Suprapubic skin (tissue), 4 donors: ENCODE results near the gene IFNG. TPM values are rescaled to one million over a fixed set of nuclear protein-coding genes. Genes with fewer than 3 reads are reported as not detected.

Experiments used
- DNase-seq, 2 donors: peaks; one replicate each; pipeline ENCODE4 v3.0.0-alpha.2; 2019; ENCODE audit warnings: low spot score in 2 of 2
- H3K27ac ChIP-seq: fragments of 200-600 bp; sonication (generic); one replicate; pipeline ENCODE4 v1.5.1; 2019
- H3K27me3 ChIP-seq: fragments of 200-600 bp; sonication (generic); one replicate; pipeline ENCODE4 v1.5.1; 2019
- H3K36me3 ChIP-seq: fragments of 200-600 bp; sonication (generic); one replicate; pipeline ENCODE4 v1.5.1; 2019
- H3K4me1 ChIP-seq: fragments of 200-600 bp; sonication (generic); one replicate; pipeline ENCODE4 v1.5.1; 2019
- H3K4me3 ChIP-seq: fragments of 200-600 bp; sonication (generic); one replicate; pipeline ENCODE4 v1.5.1; 2019; ENCODE audit warnings: mild to moderate bottlenecking
- H3K9me3 ChIP-seq: fragments of 200-600 bp; sonication (generic); one replicate; pipeline ENCODE4 v1.5.1; 2019
- EP300 ChIP-seq: sonication (generic); formaldehyde crosslinking; IDR thresholded peaks from one replicate; pipeline ENCODE4 v1.6.1; 2017; ENCODE audit warnings: antibody characterized with exemption
- POLR2A ChIP-seq, 2 donors: fragments of 450-650 bp; IDR thresholded peaks; one replicate each; pipeline ENCODE4 v1.6.1; 2017; ENCODE audit warnings: antibody characterized with exemption in 2 of 2, mild to moderate bottlenecking in 2 of 2, moderate library complexity in 2 of 2
- POLR2AphosphoS5 ChIP-seq, 3 donors: sonication (generic); formaldehyde crosslinking; IDR thresholded peaks; one replicate each; pipeline ENCODE4 v1.6.1; 2017; ENCODE audit warnings: antibody characterized with exemption in 3 of 3
- WGBS: methylation state at CpG from one replicate; pipeline ENCODE4 v1.1.5; 2018; 5-methylcytosine and 5-hydroxymethylcytosine counted together
- total RNA-seq, 4 donors: library from RNA; depleted of rRNA; stranded (reverse); fragments of >200 nt; gene quantifications; one replicate each; pipeline ENCODE4 v1.1.0, GENCODE V29; 2016
- TF ChIP-seq, protein P1 (sequence below), 2 donors: fragments of 200-600 bp in 1 of 2; fragments of 450-650 bp in 1 of 2; sonication (generic) in 1 of 2; IDR thresholded peaks; one replicate each; pipeline ENCODE4 v1.5.1; 2016 to 2019; ENCODE audit warnings: antibody characterized with exemption in 2 of 2, mild to moderate bottlenecking in 1 of 2, moderate library complexity in 1 of 2

The IFNG gene
- total RNA-seq, 4 donors from 2014 or later: not detected

GRCh38 chr12:68185598-68185997, 26.1 kb upstream of the IFNG start:
- 69% methylated on average over 3 of the region's 3 CpGs for WGBS
- Histone ChIP-seq H3K9me3 (no peaks in the 10 kb centered on the region), H3K4me3 (no peak overlapping the region), H3K4me1 (no peaks in the 10 kb centered on the region), H3K27me3 (peaks cover 9% of the 10 kb centered on the region), H3K27ac (no peak overlapping the region), H3K36me3 (no peaks in the 10 kb centered on the region)
- DNase-seq: no peak
- no peak for TF ChIP-seq EP300
- TF ChIP-seq, protein P1, sequence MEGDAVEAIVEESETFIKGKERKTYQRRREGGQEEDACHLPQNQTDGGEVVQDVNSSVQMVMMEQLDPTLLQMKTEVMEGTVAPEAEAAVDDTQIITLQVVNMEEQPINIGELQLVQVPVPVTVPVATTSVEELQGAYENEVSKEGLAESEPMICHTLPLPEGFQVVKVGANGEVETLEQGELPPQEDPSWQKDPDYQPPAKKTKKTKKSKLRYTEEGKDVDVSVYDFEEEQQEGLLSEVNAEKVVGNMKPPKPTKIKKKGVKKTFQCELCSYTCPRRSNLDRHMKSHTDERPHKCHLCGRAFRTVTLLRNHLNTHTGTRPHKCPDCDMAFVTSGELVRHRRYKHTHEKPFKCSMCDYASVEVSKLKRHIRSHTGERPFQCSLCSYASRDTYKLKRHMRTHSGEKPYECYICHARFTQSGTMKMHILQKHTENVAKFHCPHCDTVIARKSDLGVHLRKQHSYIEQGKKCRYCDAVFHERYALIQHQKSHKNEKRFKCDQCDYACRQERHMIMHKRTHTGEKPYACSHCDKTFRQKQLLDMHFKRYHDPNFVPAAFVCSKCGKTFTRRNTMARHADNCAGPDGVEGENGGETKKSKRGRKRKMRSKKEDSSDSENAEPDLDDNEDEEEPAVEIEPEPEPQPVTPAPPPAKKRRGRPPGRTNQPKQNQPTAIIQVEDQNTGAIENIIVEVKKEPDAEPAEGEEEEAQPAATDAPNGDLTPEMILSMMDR (IDR thresholded peaks at IDR 0.05): no peak
- TF ChIP-seq POLR2A (IDR thresholded peaks at IDR 0.05): no peak
- TF ChIP-seq POLR2AphosphoS5 (IDR thresholded peaks at IDR 0.05): no peak

GRCh38 chr12:68180792-68181744, 21.5 kb upstream of the IFNG start:
- TF ChIP-seq POLR2A (IDR thresholded peaks at IDR 0.05) (no peak), EP300 (no peak), POLR2AphosphoS5 (IDR thresholded peaks at IDR 0.05) (no peak)
- TF ChIP-seq, protein P1 (IDR thresholded peaks at IDR 0.05): no peak
- H3K4me1 ChIP-seq: no peaks in the 10 kb centered on the region
- DNase-seq: no peak
- H3K27me3 ChIP-seq: peaks cover 2% of the 10 kb centered on the region
- no peaks in the 10 kb centered on the region for H3K9me3 ChIP-seq
- H3K36me3 ChIP-seq: no peaks in the 10 kb centered on the region
- H3K4me3 ChIP-seq: no peak overlapping the region
- 50% methylated on average over 3 of the region's 3 CpGs for WGBS
- H3K27ac ChIP-seq: no peak overlapping the region

- DNase-seq: no peak
- Histone ChIP-seq H3K36me3 (no peaks in the 10 kb centered on the region), H3K27me3 (peaks cover 2% of the 10 kb centered on the region), H3K4me3 (no peak overlapping the region), H3K4me1 (no peaks in the 10 kb centered on the region), H3K27ac (no peak overlapping the region), H3K9me3 (no peaks in the 10 kb centered on the region)
- WGBS: 71% methylated on average over 3 of the region's 3 CpGs
- TF ChIP-seq POLR2A (IDR thresholded peaks at IDR 0.05): no peak
- TF ChIP-seq POLR2AphosphoS5 (IDR thresholded peaks at IDR 0.05): no peak
- no peak for TF ChIP-seq EP300
- TF ChIP-seq, protein P1 (IDR thresholded peaks at IDR 0.05): no peak
These were observed 19.4 kb upstream of the IFNG start for GRCh38 chr12:68178774-68179439.

- DNase-seq: no peak
- Histone ChIP-seq H3K36me3 (no peaks in the 10 kb centered on the region), H3K27ac (no peak overlapping the region), H3K4me3 (no peak overlapping the region), H3K27me3 (peaks cover 2% of the 10 kb centered on the region), H3K9me3 (no peaks in the 10 kb centered on the region), H3K4me1 (no peaks in the 10 kb centered on the region)
- TF ChIP-seq, protein P1 (IDR thresholded peaks at IDR 0.05): no peak
- TF ChIP-seq POLR2A (IDR thresholded peaks at IDR 0.05) (no peak), POLR2AphosphoS5 (IDR thresholded peaks at IDR 0.05) (no peak), EP300 (no peak)
These were observed 18.6 kb upstream of the IFNG start for GRCh38 chr12:68178184-68178583.

DNA sequence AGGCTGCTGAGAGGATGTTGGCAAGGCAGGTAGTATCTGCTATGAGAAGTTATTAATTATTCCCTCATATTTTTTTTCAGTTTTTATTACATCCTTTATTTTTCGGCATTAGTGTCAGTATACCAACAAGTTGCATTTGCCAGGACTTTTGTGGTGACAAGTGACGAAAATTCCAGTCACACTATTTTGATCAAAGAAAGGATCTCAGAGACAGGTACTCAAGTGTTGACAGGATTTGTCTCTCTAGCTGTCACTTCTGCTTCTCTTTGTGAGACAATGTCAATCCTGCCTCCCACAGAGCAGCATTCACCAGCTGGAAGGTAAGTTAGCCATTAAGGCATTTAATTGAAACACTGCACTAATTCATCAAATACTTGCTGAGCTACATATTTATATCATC, 18.0 kb upstream of the IFNG start:
- no peak overlapping the region for H3K4me3 ChIP-seq

More for the DNA sequence above, 18.0 kb upstream of the IFNG start:
- Histone ChIP-seq H3K27ac (no peak overlapping the region), H3K9me3 (no peaks in the 10 kb centered on the region), H3K27me3 (peaks cover 2% of the 10 kb centered on the region), H3K4me1 (no peaks in the 10 kb centered on the region), H3K36me3 (no peaks in the 10 kb centered on the region)
- TF ChIP-seq POLR2A (IDR thresholded peaks at IDR 0.05) (no peak), POLR2AphosphoS5 (IDR thresholded peaks at IDR 0.05) (no peak), EP300 (no peak)
- TF ChIP-seq, protein P1 (IDR thresholded peaks at IDR 0.05): no peak
- WGBS: 73% methylated on average over 2 of the region's 2 CpGs
- DNase-seq: no peak
